ENCODE measurements around the gene TOR4A. TPM values are rescaled to one million over a fixed set of nuclear protein-coding genes. Genes with fewer than 3 reads are reported as not detected.

Gene TOR4A
- total and polyA plus RNA-seq, 2 donors (not counting 1 experiment from before 2014, with no cell fraction given), result 8.3 to 15.3 TPM

- no peak overlapping the region for H3K27ac ChIP-seq (ENCODE audit: low read length in 2 of 2)
- Mint-ChIP-seq H3K27ac (peak overlapping the region; percentile 78), H3K27me3 (no peaks in the 10 kb centered on the region), H3K4me1 (peaks cover 50% of the 10 kb centered on the region), H3K9me3 (ENCODE audit: insufficient read depth) (no peaks in the 10 kb centered on the region), H3K4me3 (no peak overlapping the region)
- 14% methylated on average over 2 of the region's 3 CpGs for WGBS (ENCODE audit: insufficient coverage)
- H3K4me2 ChIP-seq (replicated peaks; ENCODE audit: low read depth, low read length, poor library complexity, severe bottlenecking), result no peak overlapping the region
- H3K9me3 ChIP-seq (ENCODE audit: control extremely low read depth in 1 of 3, control insufficient read depth in 2 of 3, insufficient read depth in 1 of 3, low read length in 2 of 3), result no peaks in the 10 kb centered on the region
- DNase-seq (no peak), ATAC-seq (ENCODE audit: low read depth) (no peak)
- intact Hi-C loops (cut with micrococcal nuclease), result no loop called here
- no peaks in the 10 kb centered on the region for H3K27me3 ChIP-seq (replicated peaks in 1 of 4; ENCODE audit: control extremely low read depth in 1 of 4, control insufficient read depth in 3 of 4, insufficient read depth in 4 of 4, low read length in 3 of 4)
- no peak overlapping the region for H2AFZ ChIP-seq (ENCODE audit: insufficient read depth, low read depth, low read length, poor library complexity, severe bottlenecking)
- TF ChIP-seq, protein P1, sequence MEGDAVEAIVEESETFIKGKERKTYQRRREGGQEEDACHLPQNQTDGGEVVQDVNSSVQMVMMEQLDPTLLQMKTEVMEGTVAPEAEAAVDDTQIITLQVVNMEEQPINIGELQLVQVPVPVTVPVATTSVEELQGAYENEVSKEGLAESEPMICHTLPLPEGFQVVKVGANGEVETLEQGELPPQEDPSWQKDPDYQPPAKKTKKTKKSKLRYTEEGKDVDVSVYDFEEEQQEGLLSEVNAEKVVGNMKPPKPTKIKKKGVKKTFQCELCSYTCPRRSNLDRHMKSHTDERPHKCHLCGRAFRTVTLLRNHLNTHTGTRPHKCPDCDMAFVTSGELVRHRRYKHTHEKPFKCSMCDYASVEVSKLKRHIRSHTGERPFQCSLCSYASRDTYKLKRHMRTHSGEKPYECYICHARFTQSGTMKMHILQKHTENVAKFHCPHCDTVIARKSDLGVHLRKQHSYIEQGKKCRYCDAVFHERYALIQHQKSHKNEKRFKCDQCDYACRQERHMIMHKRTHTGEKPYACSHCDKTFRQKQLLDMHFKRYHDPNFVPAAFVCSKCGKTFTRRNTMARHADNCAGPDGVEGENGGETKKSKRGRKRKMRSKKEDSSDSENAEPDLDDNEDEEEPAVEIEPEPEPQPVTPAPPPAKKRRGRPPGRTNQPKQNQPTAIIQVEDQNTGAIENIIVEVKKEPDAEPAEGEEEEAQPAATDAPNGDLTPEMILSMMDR (IDR thresholded peaks at IDR 0.05), result no peak
- TF ChIP-seq EZH2 (IDR thresholded peaks at IDR 0.05; ENCODE audit: borderline replicate concordance, insufficient read depth, low read depth, low read length, poor library complexity, severe bottlenecking), result no peak
- H3K4me3 ChIP-seq (ENCODE audit: control extremely low read depth in 1 of 5, extremely low read depth in 1 of 5, insufficient read depth in 1 of 5, low read depth in 2 of 5, low read length in 4 of 5), result no peak overlapping the region
- no peak overlapping the region for H3K9ac ChIP-seq (ENCODE audit: low read length)
- peaks cover 0 to 14% of the 10 kb centered on the region in 2 experiments for H3K36me3 ChIP-seq (replicated peaks in 1 of 2; ENCODE audit: control extremely low read depth in 1 of 2, control insufficient read depth in 1 of 2, extremely low read depth in 1 of 2, insufficient read depth in 2 of 2, low read length in 1 of 2)
- POLR2A ChIA-PET, result no interaction called here
- CTCF ChIA-PET, result interaction anchor here (0.8 kb wide), 1 partner anchor 10 kb away, joined by 3 read pairs; no protein-coding TSS in a partner anchor
- peaks cover 34 to 70% of the 10 kb centered on the region in 2 donors for H3K4me1 ChIP-seq (ENCODE audit: control insufficient read depth in 2 of 2, insufficient read depth in 2 of 2, low read length in 2 of 2)
- H3K79me2 ChIP-seq (ENCODE audit: control insufficient read depth, insufficient read depth, low read length), result peaks cover 33% of the 10 kb centered on the region
- H4K20me1 ChIP-seq (ENCODE audit: control insufficient read depth, insufficient read depth, low read length, poor library complexity, severe bottlenecking), result peaks cover 21% of the 10 kb centered on the region
These were observed 5.8 kb upstream of the TOR4A start for GRCh38 chr9:137271696-137272076.

DNA sequence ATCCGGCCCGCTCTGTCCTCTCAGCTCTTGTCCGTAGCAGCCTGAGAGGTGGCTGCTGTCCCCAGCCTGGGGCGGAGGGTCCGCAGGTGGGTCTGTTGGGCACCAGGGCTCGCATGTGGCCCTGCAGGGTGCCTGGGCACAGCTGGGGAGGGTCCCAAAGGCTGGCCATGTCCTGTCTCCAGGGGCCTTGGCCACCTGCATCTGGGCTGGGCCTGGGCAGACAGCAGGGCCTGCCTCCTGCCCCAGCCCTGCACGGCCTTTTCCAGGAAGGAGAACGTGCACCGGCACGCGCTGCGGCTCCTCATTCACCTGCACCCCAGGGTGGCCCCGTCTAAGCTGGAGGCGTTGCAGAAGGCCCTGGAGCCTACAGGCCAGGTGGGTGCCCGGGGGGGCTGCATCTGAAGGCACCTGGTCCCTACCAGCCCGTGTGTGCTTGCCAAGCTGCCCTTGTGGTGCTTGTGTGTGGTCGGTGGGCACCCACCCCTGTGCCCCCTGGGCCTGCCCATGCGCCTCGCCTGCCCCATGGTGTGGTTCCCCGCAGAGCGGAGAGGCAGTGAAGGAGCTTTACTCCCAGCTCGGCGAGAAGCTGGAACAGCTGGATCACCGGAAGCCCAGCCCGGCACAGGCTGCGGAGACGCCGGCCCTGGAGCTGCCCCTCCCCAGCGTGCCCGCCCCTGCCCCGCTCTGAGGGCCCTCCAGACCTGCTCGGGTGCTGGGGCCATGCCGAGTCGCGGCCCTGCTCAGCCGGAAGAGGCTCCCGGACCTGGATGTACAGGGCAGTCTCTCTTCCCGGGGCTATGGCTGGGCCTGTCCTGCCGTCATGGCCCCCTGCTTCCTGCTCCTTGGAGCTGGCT, 5.1 kb upstream of the TOR4A start:
- Histone ChIP-seq H2AFZ (ENCODE audit: insufficient read depth, low read depth, low read length, poor library complexity, severe bottlenecking) (no peak overlapping the region), H3K79me2 (ENCODE audit: control insufficient read depth, insufficient read depth, low read length) (peaks cover 37% of the 10 kb centered on the region), H3K4me2 (replicated peaks; ENCODE audit: low read depth, low read length, poor library complexity, severe bottlenecking) (no peak overlapping the region), H3K9me3 (ENCODE audit: control extremely low read depth in 1 of 3, control insufficient read depth in 2 of 3, insufficient read depth in 1 of 3, low read length in 2 of 3) (no peaks in the 10 kb centered on the region), H3K36me3 (replicated peaks in 1 of 2; ENCODE audit: control extremely low read depth in 1 of 2, control insufficient read depth in 1 of 2, extremely low read depth in 1 of 2, insufficient read depth in 2 of 2, low read length in 1 of 2) (peaks cover 0 to 11% of the 10 kb centered on the region in 2 experiments), H3K4me1 (ENCODE audit: control insufficient read depth in 2 of 2, insufficient read depth in 2 of 2, low read length in 2 of 2) (peaks cover 41 to 71% of the 10 kb centered on the region in 2 donors), H4K20me1 (ENCODE audit: control insufficient read depth, insufficient read depth, low read length, poor library complexity, severe bottlenecking) (peaks cover 13% of the 10 kb centered on the region), H3K27me3 (replicated peaks in 1 of 4; ENCODE audit: control extremely low read depth in 1 of 4, control insufficient read depth in 3 of 4, insufficient read depth in 4 of 4, low read length in 3 of 4) (no peaks in the 10 kb centered on the region), H3K4me3 (ENCODE audit: control extremely low read depth in 1 of 5, extremely low read depth in 1 of 5, insufficient read depth in 1 of 5, low read depth in 2 of 5, low read length in 4 of 5) (no peak overlapping the region), H3K9ac (ENCODE audit: low read length) (no peak overlapping the region), H3K27ac (ENCODE audit: low read length in 2 of 2) (no peak overlapping the region)
- WGBS (ENCODE audit: insufficient coverage), result 91% methylated on average over 39 of the region's 39 CpGs
- ChIA-PET POLR2A (interaction anchor here (0.6 to 0.7 kb wide), 2 partner anchors 15 to 33 kb away, joined by 3 to 4 read pairs; no protein-coding TSS in a partner anchor), CTCF (interaction anchor here (0.8 to 1.4 kb wide), 2 partner anchors 11 to 24 kb away, joined by 3 read pairs; no protein-coding TSS in a partner anchor)
- Mint-ChIP-seq H3K4me1 (peaks cover 55% of the 10 kb centered on the region), H3K4me3 (no peak overlapping the region), H3K27ac (no peak overlapping the region), H3K27me3 (no peaks in the 10 kb centered on the region), H3K9me3 (ENCODE audit: insufficient read depth) (no peaks in the 10 kb centered on the region)
- DNase-seq (no peak), ATAC-seq (ENCODE audit: low read depth) (no peak)
- intact Hi-C loops (cut with micrococcal nuclease), result no loop called here
- TF ChIP-seq EZH2 (IDR thresholded peaks at IDR 0.05; ENCODE audit: borderline replicate concordance, insufficient read depth, low read depth, low read length, poor library complexity, severe bottlenecking), result no peak

Data from B cell (primary cell).